Activated CD4-positive, alpha-beta T cell treated with anti-CD3 and anti-CD28 coated beads, Interleukin-2, amount 10 ng/mL, durations not matched to agents 24 days and 14 days (primary cell): Measurements from ENCODE around the gene SPAG17. TPM values are rescaled to one million over a fixed set of nuclear protein-coding genes. Genes with fewer than 3 reads are reported as not detected.
A peak's percentile ranks its signal among the peaks of the same experiment; 100 is the strongest.

ENCODE experiments used
- DNase-seq: peaks from one replicate; pipeline ENCODE4 v3.0.0; 2022
- H3K27ac Mint-ChIP-seq: one replicate; pipeline ENCODE4 v1.8.0; 2022; ENCODE audit warnings: mild to moderate bottlenecking, mixed read lengths
- H3K27me3 Mint-ChIP-seq: one replicate; pipeline ENCODE4 v1.8.0; 2022; ENCODE audit warnings: mixed read lengths
- H3K36me3 Mint-ChIP-seq: one replicate; pipeline ENCODE4 v1.8.0; 2022; ENCODE audit warnings: low read depth, mild to moderate bottlenecking, mixed read lengths
- H3K4me1 Mint-ChIP-seq: one replicate; pipeline ENCODE4 v1.8.0; 2021; ENCODE audit warnings: mixed read lengths
- H3K4me3 Mint-ChIP-seq: one replicate; pipeline ENCODE4 v1.8.0; 2022; ENCODE audit warnings: mild to moderate bottlenecking, moderate library complexity, mixed read lengths
- H3K9me3 Mint-ChIP-seq: one replicate; pipeline ENCODE4 v1.8.0; 2021; ENCODE audit warnings: mixed read lengths
- intact Hi-C: fragments of 100-400 bp; cut with micrococcal nuclease; formaldehyde crosslinking; loops from one replicate; pipeline ENCODE4 v1.15.1; 2023
- total RNA-seq: library from RNA; stranded (reverse); gene quantifications from 2 replicates; pipeline ENCODE4 v1.2.3, GENCODE V29; 2022

SPAG17 gene
- total RNA-seq, 1 donor from 2014 or later: not detected

DNA sequence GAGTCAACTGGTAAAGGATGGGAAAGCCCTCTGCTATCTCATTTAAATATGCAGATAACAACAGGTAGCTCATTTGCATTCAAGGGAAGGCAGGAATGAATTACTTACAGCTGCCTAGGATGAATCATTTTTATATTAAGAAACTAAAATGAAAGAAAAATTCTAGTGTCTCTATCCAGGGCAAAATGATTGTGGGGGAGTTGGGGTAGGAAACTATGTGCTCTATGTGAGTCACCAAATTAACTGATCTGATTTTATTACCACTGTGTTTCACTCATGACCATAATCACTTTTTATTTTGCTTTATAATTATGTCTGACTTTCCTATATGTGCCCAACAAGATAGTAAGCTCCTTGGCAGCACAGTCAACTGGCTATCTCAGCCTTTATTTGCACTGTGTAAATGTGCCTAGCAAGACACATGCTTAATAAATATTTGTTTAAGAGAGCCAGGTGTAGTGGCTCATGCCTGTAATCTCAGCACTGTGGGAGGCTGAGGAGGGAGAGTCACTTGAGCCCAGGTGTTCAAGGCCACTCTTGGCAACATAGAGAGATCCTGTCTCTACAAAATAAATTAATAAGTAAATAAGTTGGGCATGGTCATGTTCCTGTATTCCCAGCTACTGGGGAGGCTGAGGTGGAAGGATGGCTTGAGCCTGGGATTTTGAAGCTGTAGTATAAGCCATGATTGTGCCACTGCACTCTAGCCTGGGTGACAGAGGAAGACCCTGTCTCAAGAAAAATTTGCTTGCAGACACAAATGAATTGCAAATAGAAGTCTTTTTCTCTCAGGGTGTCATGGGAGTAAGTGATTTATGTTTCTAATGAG, 84.1 kb downstream of the SPAG17 start:
- Mint-ChIP-seq H3K27me3 (no peaks in the 10 kb centered on the region), H3K36me3 (no peaks in the 10 kb centered on the region), H3K4me1 (no peaks in the 10 kb centered on the region), H3K27ac (no peak overlapping the region), H3K9me3 (no peaks in the 10 kb centered on the region), H3K4me3 (no peak overlapping the region)
- intact Hi-C loops: no loop called here
- DNase-seq: no peak

DNA sequence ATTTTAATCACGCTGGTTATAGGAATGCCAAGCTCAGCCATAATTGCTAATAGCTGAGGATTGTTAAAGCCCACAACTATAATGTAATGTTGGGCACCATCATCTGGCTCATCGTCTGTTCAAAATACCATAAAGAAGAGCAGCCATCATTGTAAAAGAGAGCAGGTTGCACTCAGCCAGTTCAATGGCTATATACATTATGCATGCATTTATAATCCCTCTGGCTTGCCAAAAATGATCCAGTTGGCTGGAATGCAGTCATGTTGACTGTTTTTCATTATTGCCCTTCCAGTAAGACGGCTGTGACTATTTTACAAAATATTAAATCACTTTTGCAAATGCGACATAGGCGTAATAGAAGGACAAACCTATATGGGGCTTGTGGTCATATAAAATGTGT, 85.3 kb downstream of the SPAG17 start:
- Mint-ChIP-seq H3K9me3 (no peaks in the 10 kb centered on the region), H3K36me3 (no peaks in the 10 kb centered on the region), H3K4me1 (no peaks in the 10 kb centered on the region), H3K27ac (no peak overlapping the region), H3K27me3 (no peaks in the 10 kb centered on the region), H3K4me3 (no peak overlapping the region)
- intact Hi-C loops: no loop called here
- DNase-seq: no peak

DNA sequence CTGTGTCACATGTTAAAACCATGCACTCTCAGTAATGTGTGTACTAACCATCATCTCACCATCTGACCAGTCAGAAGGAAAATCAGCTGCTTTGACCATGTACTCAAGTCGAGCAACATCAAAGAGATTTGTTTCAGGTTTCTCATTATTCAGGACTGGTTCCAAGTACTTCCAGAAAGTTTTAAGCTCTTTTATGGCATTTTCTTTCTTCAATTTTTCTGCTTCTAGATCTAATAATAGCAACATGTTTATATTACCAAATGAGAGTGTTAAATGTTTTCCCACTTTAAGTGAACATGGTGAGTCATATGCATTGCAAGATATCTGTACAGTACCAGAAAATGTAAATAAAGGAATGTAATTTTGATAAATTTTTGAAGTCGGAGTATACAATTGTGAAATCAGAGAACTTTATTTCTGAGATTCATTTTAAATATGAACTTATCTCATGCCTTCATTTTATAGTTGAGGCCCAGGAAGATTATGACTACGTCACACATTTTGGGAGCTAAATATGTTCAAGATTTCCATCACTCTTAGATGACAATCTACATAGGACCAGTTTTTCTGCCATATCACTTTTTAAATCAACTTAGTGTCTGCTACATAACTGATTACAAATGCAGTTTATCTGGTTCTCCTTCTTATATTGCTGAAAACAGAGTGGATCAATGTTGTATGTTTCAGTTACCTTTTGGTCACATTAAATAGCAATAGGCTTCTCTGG, 87.2 kb downstream of the SPAG17 start:
- Mint-ChIP-seq H3K4me1 (no peaks in the 10 kb centered on the region), H3K27ac (no peak overlapping the region), H3K27me3 (no peaks in the 10 kb centered on the region), H3K4me3 (no peak overlapping the region), H3K9me3 (no peaks in the 10 kb centered on the region), H3K36me3 (no peaks in the 10 kb centered on the region)
- intact Hi-C loops: no loop called here
- peak; percentile 12 for DNase-seq

DNA sequence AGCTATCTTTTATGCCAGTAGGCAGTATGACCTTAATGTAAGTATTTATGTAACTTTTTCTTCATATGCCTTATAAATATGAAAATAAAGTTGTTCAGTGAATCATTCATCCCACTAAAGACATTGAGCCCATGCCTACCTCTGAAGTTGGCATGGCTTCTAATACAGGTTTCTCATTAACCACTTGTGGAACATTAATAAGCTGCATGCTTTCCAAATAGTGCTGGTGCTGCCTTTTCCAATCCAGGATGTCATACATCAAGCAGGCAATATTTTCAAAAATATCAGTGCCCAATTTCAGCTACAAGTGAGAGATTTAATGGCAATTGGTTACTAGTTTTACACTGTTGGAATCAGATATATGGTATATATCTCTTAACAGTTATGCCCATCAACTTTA, 92.0 kb downstream of the SPAG17 start:
- intact Hi-C loops: no loop called here
- Mint-ChIP-seq H3K27ac (no peak overlapping the region), H3K9me3 (no peaks in the 10 kb centered on the region), H3K36me3 (no peaks in the 10 kb centered on the region), H3K4me1 (no peaks in the 10 kb centered on the region), H3K27me3 (peaks cover 5% of the 10 kb centered on the region), H3K4me3 (no peak overlapping the region)
- no peak for DNase-seq

DNA sequence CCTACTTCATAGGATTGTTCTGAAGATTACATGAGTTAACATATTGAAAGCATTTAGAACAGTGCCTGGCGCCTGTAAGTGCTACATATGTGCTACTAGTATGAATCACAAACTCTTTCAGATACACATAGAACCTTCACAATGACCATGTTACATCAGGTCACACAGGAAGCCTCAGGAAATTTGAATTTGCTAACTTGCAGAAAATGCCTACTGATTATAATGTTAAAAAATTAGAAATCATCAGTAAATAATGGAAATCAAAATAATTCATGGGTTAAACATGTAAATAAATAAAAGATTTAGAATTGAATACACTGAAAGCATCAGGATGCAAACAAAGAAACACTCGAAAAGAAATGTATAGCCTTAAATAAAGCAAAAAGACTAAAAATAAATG, 94.9 kb downstream of the SPAG17 start:
- intact Hi-C loops: no loop called here
- no peaks in the 10 kb centered on the region for H3K36me3 Mint-ChIP-seq
- H3K4me1 Mint-ChIP-seq: no peaks in the 10 kb centered on the region
- peaks cover 9% of the 10 kb centered on the region for H3K27me3 Mint-ChIP-seq
- peak; percentile 4 for DNase-seq
- H3K9me3 Mint-ChIP-seq: no peaks in the 10 kb centered on the region
- no peak overlapping the region for H3K4me3 Mint-ChIP-seq
- H3K27ac Mint-ChIP-seq: no peak overlapping the region

DNA sequence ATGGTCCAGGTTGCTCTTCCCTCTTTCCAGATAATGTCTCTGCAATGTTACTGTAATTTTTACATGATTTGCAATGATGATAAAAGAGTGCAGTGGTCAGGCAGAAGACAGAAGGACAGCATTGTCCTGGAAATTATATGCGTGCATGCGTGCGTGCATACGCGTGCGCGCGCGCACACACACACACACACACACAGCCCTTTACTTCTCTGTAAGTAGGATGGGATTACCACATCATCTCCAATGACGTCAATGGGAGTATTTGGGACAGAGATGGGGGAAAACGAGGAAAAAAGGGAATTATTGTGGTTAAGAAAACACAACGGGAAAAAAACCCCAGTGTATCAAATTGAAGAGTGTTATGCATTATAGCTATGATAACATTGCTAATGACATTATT, 99.7 kb downstream of the SPAG17 start:
- Mint-ChIP-seq H3K9me3 (no peaks in the 10 kb centered on the region), H3K36me3 (no peaks in the 10 kb centered on the region), H3K27me3 (peaks cover 13% of the 10 kb centered on the region), H3K4me1 (peaks cover 7% of the 10 kb centered on the region), H3K4me3 (no peak overlapping the region), H3K27ac (no peak overlapping the region)
- intact Hi-C loops: no loop called here
- DNase-seq: no peak

DNA sequence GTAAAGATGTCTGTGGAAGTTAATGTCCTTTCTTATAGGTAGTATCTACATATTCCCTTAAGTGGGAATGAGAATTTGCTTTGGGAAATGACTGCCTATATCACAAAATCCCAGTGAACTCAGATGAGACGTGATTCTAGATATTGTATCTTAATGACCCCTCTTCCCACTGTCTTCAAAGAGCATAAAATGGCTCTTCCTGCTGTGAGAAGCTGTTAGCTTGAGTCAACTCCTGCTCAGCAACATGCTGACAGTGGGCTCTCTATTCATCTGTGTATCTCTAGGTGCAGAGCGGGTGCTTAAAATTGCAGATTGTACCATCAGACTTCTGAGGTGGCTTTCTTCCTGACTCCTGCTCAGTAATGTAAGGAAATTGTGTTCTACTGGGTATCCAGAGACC, 100.6 kb downstream of the SPAG17 start:
- DNase-seq: no peak

DNA sequence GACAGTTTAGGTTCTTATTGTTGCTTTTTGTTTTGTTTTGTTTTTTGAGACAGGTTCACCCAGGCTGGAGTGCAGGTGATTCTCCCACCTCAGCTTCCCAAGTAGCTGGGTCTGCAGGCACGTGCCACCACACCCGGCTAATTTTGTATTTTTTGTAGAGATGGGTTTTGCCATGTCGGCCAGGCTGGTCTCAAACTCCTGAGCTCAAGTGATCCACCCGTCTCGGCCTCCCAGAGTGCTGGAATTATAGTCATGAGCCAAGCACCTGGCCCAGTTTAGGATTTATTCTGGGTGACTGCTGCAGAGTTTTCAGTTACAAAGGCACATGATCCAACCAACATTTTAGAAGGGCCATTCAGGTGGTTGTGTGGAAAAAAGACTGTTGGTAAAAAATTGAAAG, 102.0 kb downstream of the SPAG17 start:
- DNase-seq: no peak
- Mint-ChIP-seq H3K27me3 (peaks cover 9% of the 10 kb centered on the region), H3K27ac (no peak overlapping the region), H3K4me3 (no peak overlapping the region), H3K36me3 (no peaks in the 10 kb centered on the region), H3K4me1 (peaks cover 7% of the 10 kb centered on the region), H3K9me3 (no peaks in the 10 kb centered on the region)
- intact Hi-C loops: no loop called here

More for the DNA sequence above, 100.6 kb downstream of the SPAG17 start:
- no peak overlapping the region for H3K4me3 Mint-ChIP-seq
- peaks cover 13% of the 10 kb centered on the region for H3K27me3 Mint-ChIP-seq
- H3K36me3 Mint-ChIP-seq: no peaks in the 10 kb centered on the region
- H3K9me3 Mint-ChIP-seq: no peaks in the 10 kb centered on the region
- H3K27ac Mint-ChIP-seq: no peak overlapping the region
- H3K4me1 Mint-ChIP-seq: peaks cover 7% of the 10 kb centered on the region
- intact Hi-C loops: no loop called here

DNA sequence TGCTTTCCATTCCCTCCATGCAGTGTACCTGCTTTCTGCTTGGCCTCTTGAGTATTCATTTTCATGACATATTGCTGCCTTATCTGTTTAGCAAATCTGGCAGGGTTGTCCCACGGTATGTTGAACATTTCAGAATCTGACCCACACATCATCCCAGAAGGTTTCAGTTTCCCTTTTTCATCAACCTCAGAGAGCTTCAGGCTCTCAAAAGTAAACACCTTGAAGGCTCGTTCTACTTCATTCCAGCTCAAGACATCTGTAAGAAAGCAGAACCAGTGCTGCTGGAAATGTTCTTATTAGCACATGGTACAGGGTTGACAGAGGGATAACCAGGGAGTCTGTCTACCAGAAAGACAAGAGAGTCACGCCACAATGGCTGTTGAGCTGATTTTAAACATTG, 103.6 kb downstream of the SPAG17 start:
- peak; percentile 56 for DNase-seq
- peaks cover 9% of the 10 kb centered on the region for H3K27me3 Mint-ChIP-seq
- H3K4me1 Mint-ChIP-seq: peaks cover 7% of the 10 kb centered on the region
- H3K36me3 Mint-ChIP-seq: no peaks in the 10 kb centered on the region
- H3K27ac Mint-ChIP-seq: no peak overlapping the region
- no peak overlapping the region for H3K4me3 Mint-ChIP-seq
- intact Hi-C loops: no loop called here
- no peaks in the 10 kb centered on the region for H3K9me3 Mint-ChIP-seq

DNA sequence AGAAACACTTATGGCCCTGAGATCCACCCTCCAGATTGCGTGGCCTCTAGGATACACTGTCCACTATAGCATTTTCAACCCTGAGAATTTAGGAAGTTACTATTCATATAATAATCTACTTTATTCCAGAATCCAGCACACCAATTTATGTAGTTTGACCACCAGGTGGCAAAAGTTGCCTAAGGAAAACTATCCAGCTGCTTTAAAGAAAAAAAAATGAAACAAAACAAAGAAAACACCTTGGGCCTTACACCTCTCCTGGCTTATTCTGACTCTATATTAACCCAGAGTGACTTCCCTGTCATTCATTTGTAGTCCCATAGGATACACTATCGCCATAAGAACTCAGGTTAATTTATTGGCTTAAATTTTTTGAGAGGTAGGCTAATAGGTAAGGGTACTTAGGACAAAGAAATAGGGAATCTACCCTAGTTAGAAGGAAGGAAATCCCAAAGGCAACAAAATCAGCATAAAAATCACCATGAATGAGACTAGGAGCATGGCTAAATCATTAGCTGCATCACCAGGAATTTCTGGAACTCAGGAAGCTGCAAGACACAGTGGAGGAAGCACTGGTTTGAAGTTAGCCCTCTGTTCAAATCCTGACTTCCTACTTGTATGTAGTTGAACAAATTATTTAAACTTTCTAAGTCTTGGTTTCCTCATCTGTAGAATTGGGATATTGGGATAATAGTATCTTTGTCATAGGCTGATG, 107.5 kb downstream of the SPAG17 start:
- no peaks in the 10 kb centered on the region for H3K9me3 Mint-ChIP-seq
- peaks cover 3% of the 10 kb centered on the region for H3K27me3 Mint-ChIP-seq
- no peak overlapping the region for H3K27ac Mint-ChIP-seq
- DNase-seq: no peak
- no peak overlapping the region for H3K4me3 Mint-ChIP-seq
- H3K36me3 Mint-ChIP-seq: no peaks in the 10 kb centered on the region
- H3K4me1 Mint-ChIP-seq: peaks cover 7% of the 10 kb centered on the region
- intact Hi-C loops: no loop called here

DNA sequence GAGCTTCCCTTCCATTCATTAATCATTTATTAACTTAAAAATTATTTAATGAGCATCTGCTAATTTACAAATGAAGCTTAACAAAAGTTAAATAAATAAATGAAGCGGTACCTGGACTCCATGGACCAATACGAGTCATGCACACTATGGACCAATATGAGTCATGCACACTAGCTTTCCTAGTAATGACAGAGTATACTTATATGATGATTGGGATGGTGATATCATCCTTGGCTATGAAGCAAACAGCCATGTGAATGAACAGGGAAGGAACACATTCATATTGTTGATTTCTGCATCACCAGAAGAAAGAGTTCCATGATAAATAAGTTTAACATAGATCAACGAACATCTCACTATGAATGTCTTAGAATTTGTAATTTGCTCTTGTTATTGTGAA, 109.9 kb downstream of the SPAG17 start:
- Mint-ChIP-seq H3K36me3 (no peaks in the 10 kb centered on the region), H3K4me3 (no peak overlapping the region), H3K4me1 (no peaks in the 10 kb centered on the region), H3K9me3 (no peaks in the 10 kb centered on the region), H3K27ac (no peak overlapping the region), H3K27me3 (no peaks in the 10 kb centered on the region)
- intact Hi-C loops: no loop called here
- DNase-seq: no peak

DNA sequence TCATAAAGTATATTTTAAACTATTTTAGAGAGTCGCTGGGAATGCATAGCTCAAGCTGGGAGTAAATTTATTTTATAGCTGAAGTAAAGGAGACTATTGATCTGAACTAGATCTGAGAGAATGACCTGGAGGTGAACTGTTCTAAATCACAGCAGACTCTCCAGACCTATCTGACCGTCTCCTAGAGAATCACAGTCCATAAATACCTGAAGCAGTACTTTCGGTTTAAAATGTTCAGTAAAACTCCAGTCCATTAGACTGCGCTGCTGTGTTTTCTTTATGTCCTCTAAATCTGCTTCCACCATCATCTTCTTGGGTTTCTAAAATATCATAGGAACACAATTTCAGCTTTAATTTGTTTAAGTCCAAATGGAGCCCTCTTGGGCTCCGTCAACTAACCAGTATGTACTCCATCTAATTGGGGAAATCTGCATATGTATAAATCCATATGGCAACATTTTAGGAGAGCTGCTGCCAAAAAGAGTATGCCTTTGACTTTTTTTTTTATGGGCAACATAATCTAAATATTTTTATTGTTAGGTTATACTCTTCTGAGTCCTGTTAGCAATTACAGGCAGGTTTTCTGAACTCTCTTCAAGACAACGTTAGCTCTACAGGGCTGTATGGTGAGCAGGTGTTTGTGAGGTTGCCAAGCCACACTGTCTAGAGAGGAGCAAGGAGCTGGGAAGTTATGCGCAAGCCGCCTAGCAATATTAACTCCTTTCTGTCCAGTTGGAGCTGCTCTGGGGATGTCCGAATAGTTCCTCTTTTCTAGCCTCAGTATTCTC, 111.2 kb downstream of the SPAG17 start:
- H3K36me3 Mint-ChIP-seq: no peaks in the 10 kb centered on the region
- intact Hi-C loops: no loop called here
- no peak overlapping the region for H3K4me3 Mint-ChIP-seq
- H3K27me3 Mint-ChIP-seq: no peaks in the 10 kb centered on the region
- H3K9me3 Mint-ChIP-seq: no peaks in the 10 kb centered on the region
- no peaks in the 10 kb centered on the region for H3K4me1 Mint-ChIP-seq
- DNase-seq: no peak
- H3K27ac Mint-ChIP-seq: no peak overlapping the region

DNA sequence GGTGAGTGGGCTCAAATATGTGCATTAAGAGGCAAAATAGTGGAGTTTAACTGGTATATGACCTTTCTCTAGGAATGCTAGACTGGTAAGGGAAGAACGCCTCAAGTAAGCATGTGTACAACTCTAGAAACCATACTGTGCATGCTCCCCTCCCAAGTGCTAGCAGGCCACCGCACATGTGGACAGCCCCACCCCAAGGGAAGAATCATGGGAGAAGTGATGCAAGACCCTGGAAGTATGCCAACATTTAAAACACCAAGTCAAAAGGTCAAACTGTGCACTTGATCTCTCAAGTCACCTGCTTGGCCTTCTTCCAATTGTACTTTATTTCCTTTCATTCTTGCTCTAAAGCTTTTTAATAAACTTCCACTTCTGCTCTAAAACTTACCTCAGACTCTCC, 135.0 kb downstream of the SPAG17 start:
- H3K27ac Mint-ChIP-seq: no peak overlapping the region
- H3K36me3 Mint-ChIP-seq: no peaks in the 10 kb centered on the region
- H3K27me3 Mint-ChIP-seq: peaks cover 6% of the 10 kb centered on the region
- no peaks in the 10 kb centered on the region for H3K4me1 Mint-ChIP-seq
- no peak for DNase-seq
- intact Hi-C loops: no loop called here
- no peak overlapping the region for H3K4me3 Mint-ChIP-seq
- H3K9me3 Mint-ChIP-seq: no peaks in the 10 kb centered on the region
